Common myeloid progenitor, CD34-positive (primary cell): ENCODE measurements around the gene LSM11.

Experiments used
- CTCF ChIA-PET: fragments of 350-600 bp; sonication (Branson Sonifier 250); formaldehyde crosslinking; loops from one replicate; lab custom pipeline; 2021; ENCODE audit warnings: antibody characterized with exemption; lab: Charles Lee
- POLR2A ChIA-PET: fragments of 350-600 bp; sonication (Branson Sonifier 250); formaldehyde crosslinking; loops from one replicate; lab custom pipeline; 2021; ENCODE audit warnings: antibody characterized with exemption; lab: Charles Lee
- DNase-seq, 3 donors: peaks; one replicate each; pipeline versions ENCODE4 v3.0.0 to v3.0.0-alpha.2; 2013
- H3K27ac ChIP-seq, 2 experiments: 1 replicate in 1 of 2; 2 replicates in 1 of 2; pipeline ENCODE4 v1.7.0; 2013; ENCODE audit warnings: inconsistent platforms in 2 of 2, low read length in 2 of 2, mild to moderate bottlenecking in 2 of 2, low read depth in 1 of 2, moderate library complexity in 1 of 2; ENCODE audit not compliant: severe bottlenecking in 2 of 2, insufficient read depth in 1 of 2, poor library complexity in 1 of 2
- H3K27me3 ChIP-seq, 5 experiments: replicated peaks in 2 of 5; 1 replicate in 3 of 5; 2 replicates in 2 of 5; pipeline versions ENCODE4 v1.6.1 to v1.7.0; 2013; ENCODE audit warnings: low read length in 4 of 5, mild to moderate bottlenecking in 2 of 5, moderate library complexity in 2 of 5, inconsistent platforms in 1 of 5; ENCODE audit not compliant: insufficient read depth in 5 of 5, control insufficient read depth in 4 of 5
- H3K36me3 ChIP-seq, 4 experiments: 1 replicate in 2 of 4; 2 replicates in 2 of 4; pipeline versions ENCODE4 v1.6.1 to v1.7.0; 2013; ENCODE audit warnings: low read length in 3 of 4, control low read depth in 1 of 4, mild to moderate bottlenecking in 1 of 4; ENCODE audit not compliant: control insufficient read depth in 4 of 4, insufficient read depth in 4 of 4
- H3K4me1 ChIP-seq, 4 experiments: 1 replicate in 3 of 4; 2 replicates in 1 of 4; pipeline versions ENCODE4 v1.6.1 to v1.7.1; 2013; ENCODE audit warnings: low read length in 3 of 4, mild to moderate bottlenecking in 3 of 4, control low read depth in 1 of 4, inconsistent platforms in 1 of 4, moderate library complexity in 1 of 4; ENCODE audit not compliant: control insufficient read depth in 4 of 4, insufficient read depth in 4 of 4; ENCODE audit errors: control extremely low read depth in 1 of 4
- H3K4me3 ChIP-seq, 7 experiments: 1 replicate in 4 of 7; 2 replicates in 3 of 7; pipeline versions ENCODE4 v1.5.1 to v1.7.0; 2013; ENCODE audit warnings: mild to moderate bottlenecking in 7 of 7, low read length in 6 of 7, moderate library complexity in 6 of 7, inconsistent platforms in 2 of 7, low read depth in 2 of 7, control low read depth in 1 of 7; ENCODE audit not compliant: insufficient read depth in 4 of 7, control insufficient read depth in 1 of 7; ENCODE audit errors: extremely low read depth in 1 of 7
- H3K9me3 ChIP-seq, 5 experiments: 1 replicate in 4 of 5; 2 replicates in 1 of 5; pipeline versions ENCODE4 v1.6.1 to v1.7.1; 2013; ENCODE audit warnings: low read length in 4 of 5, mild to moderate bottlenecking in 2 of 5, inconsistent platforms in 1 of 5, low read depth in 1 of 5, moderate library complexity in 1 of 5; ENCODE audit not compliant: control insufficient read depth in 4 of 5, insufficient read depth in 2 of 5; ENCODE audit errors: control extremely low read depth in 1 of 5
- WGBS: methylation state at CpG from one replicate; pipeline ENCODE4 v1.1.5; 2013; ENCODE audit not compliant: insufficient coverage; 5-methylcytosine and 5-hydroxymethylcytosine counted together

Gene LSM11

DNA sequence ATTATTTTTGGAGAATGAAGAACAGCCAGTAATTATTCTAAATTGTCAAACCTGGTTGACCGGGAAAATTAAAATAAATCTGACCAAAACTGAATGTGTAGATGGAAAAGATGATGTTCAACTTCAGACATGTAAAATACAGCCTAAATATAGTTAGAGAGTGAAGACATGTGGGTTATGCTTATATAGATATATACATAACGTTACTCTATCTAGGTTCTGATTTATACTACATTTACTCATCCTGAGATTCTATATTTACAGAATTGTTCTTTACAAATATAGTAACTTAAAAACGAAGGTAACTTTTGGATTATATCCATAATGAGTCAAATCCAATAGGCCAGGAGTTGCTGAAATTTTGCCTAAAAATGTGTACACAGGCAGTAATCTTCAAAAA lies 33.1 kb upstream of the LSM11 start:
- no peak for DNase-seq
- no CpG with 5 or more reads among the region's 3 CpGs for WGBS
- POLR2A ChIA-PET = no interaction called here
- H3K27ac ChIP-seq = no peak overlapping the region
- no peaks in the 10 kb centered on the region for H3K9me3 ChIP-seq
- H3K4me1 ChIP-seq = no peaks in the 10 kb centered on the region
- no peaks in the 10 kb centered on the region for H3K36me3 ChIP-seq
- H3K27me3 ChIP-seq = no peaks in the 10 kb centered on the region
- CTCF ChIA-PET = no interaction called here
- H3K4me3 ChIP-seq = no peak overlapping the region

DNA sequence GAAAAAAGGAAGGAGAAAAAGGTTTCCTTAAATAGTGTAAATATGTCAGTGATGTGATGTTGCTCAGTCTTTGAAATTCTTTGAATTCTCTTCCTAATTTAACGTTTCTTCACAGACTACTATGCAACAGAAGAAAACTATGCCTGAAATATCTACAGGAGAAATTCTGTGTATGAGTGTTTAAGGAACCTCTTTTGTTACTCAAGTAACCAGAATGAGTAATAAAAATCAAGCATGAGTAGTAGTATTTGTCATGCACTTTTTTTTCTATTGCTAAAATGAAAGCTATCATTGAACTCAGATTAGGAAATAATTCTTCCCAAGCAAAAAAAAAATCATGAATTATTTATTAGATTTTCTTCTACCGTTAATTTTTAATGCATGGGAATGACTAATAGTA lies 32.6 kb upstream of the LSM11 start:
- ChIA-PET POLR2A (no interaction called here), CTCF (interaction anchor here (1.0 kb wide), 1 partner anchor 20 kb away, joined by 3 read pairs; the partner anchor contains the start of gene THG1L)
- Histone ChIP-seq H3K36me3 (no peaks in the 10 kb centered on the region), H3K4me3 (no peak overlapping the region), H3K27me3 (no peaks in the 10 kb centered on the region), H3K27ac (no peak overlapping the region), H3K9me3 (no peaks in the 10 kb centered on the region), H3K4me1 (no peaks in the 10 kb centered on the region)
- DNase-seq = no peak
- no CpG with 5 or more reads among the region's 2 CpGs for WGBS

DNA sequence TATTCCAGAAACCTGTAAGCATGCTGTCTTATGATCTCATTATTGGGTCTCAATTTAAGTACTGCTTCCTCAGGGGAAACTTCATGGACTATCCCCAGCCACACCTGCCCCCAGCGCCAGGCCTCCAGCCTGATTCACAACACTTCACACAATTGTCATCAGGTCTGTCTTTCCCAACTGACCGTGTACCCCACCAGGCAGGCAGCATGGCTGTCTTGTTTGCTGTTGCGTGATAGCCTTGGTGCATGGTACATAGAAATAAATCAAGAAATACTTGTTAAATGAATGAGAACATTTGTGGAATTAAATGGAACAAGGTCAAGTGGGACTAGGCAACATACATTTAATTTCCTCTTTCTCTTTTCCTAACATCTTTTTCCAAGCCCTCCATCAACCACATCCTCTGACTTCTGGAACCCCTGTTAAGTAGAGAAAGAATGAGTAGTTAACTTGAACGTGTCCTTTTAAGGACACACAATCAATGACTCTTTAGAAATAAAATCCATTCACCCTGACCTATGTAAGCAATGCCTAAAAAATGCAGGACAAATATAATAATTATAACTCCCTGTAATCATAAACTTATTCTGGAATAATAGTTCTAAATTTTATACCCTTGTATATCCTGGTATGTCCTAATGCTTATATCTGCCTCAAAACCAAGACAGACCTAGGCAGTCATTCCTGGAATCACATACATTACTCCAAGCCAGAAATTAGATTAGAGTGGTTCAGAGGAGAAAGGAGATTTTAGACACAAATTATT lies 29.5 kb upstream of the LSM11 start:
- H3K4me3 ChIP-seq = no peak overlapping the region
- no peaks in the 10 kb centered on the region for H3K36me3 ChIP-seq
- WGBS = 94% methylated on average over 3 of the region's 4 CpGs
- peaks cover 0 to 9% (median 8%) of the 10 kb centered on the region in 4 experiments for H3K4me1 ChIP-seq
- no peaks in the 10 kb centered on the region for H3K9me3 ChIP-seq
- ChIA-PET CTCF (no interaction called here), POLR2A (no interaction called here)
- no peaks in the 10 kb centered on the region for H3K27me3 ChIP-seq
- no peak for DNase-seq
- no peak overlapping the region for H3K27ac ChIP-seq

DNA sequence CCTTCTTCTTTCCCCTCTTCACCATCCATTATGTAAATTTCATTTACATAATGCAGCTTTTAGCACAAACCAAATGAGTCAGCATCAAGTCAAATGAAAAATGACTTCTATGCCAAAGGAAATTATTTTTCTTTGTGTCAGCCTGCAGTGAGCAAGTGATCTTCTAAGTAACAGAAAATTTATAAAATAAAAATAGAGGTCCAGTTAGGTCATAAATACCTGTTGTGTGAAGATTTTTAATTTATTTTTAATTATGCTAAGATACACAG lies 29.0 kb upstream of the LSM11 start:
- CTCF ChIA-PET = no interaction called here

DNA sequence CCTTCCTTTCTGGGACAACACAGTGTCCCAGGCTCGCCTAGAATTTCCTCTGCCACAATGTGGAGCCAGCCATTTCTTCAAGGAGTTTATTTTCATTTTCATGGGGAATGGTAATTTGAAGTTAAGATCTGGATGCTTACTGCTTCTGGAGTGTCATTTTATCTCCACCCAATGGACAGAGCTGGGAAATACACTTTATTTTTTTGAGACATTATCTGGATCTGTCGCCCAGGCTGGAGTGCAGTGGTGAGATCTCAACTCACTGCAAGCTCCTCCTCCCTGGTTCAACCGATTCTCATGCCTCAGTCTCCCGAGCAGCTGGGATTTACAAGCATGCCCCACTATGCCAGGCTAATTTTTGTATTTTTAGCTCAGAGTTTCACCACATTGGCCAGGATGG lies 25.0 kb upstream of the LSM11 start:
- no peak overlapping the region for H3K27ac ChIP-seq
- peak; percentile 46 to 64 (median 61) for DNase-seq
- CTCF ChIA-PET = interaction anchor here (0.9 to 5.9 kb wide), 16 partner anchors 9 to 394 kb away, joined by 3 to 27 read pairs (median 4); partner anchors contain the start of genes LSM11 and THG1L
- 0% methylated on average over 3 of the region's 4 CpGs for WGBS
- H3K4me1 ChIP-seq = peaks cover 0 to 9% (median 8%) of the 10 kb centered on the region in 4 experiments
- POLR2A ChIA-PET = interaction anchor here (1.0 kb wide), 1 partner anchor 29 kb away, joined by 3 read pairs; no protein-coding TSS in a partner anchor
- H3K36me3 ChIP-seq = no peaks in the 10 kb centered on the region
- no peaks in the 10 kb centered on the region for H3K9me3 ChIP-seq
- H3K4me3 ChIP-seq = no peak overlapping the region
- no peaks in the 10 kb centered on the region for H3K27me3 ChIP-seq

More for the DNA sequence above, 29.0 kb upstream of the LSM11 start:
- H3K36me3 ChIP-seq = no peaks in the 10 kb centered on the region
- no peak for DNase-seq
- no peaks in the 10 kb centered on the region for H3K9me3 ChIP-seq
- H3K4me3 ChIP-seq = no peak overlapping the region
- H3K27ac ChIP-seq = no peak overlapping the region
- peaks cover 0 to 9% (median 8%) of the 10 kb centered on the region in 4 experiments for H3K4me1 ChIP-seq
- H3K27me3 ChIP-seq = no peaks in the 10 kb centered on the region
- POLR2A ChIA-PET = no interaction called here

DNA sequence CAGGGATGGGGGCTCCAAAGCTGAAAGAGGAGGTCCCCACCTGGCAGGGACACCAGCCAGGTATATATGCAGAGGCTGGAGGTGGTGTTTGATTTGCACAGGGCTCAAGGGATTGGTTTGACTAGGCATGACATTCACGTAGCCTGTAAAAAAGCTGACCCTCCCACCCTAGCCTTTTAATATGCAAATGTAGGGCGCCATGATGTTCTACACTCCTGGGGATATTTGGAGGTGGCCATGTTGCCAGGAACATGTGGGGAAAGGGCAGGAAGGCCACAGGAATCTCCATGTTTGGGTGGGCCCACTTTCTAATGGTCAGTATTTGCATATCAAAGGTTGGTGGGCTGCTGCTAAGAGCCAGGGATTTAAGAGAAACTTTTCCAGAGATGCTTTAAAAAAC lies 24.3 kb upstream of the LSM11 start:
- POLR2A ChIA-PET = no interaction called here
- Histone ChIP-seq H3K9me3 (no peaks in the 10 kb centered on the region), H3K27me3 (no peaks in the 10 kb centered on the region), H3K4me3 (no peak overlapping the region), H3K4me1 (peaks cover 0 to 9% (median 8%) of the 10 kb centered on the region in 4 experiments), H3K36me3 (no peaks in the 10 kb centered on the region), H3K27ac (no peak overlapping the region)
- WGBS = 100% methylated on average over 1 of the region's 2 CpGs
- no peak for DNase-seq
- CTCF ChIA-PET = interaction anchor here (0.9 to 5.9 kb wide), 13 partner anchors 9 to 395 kb away, joined by 3 to 27 read pairs (median 4); partner anchors contain the start of genes LSM11 and THG1L

DNA sequence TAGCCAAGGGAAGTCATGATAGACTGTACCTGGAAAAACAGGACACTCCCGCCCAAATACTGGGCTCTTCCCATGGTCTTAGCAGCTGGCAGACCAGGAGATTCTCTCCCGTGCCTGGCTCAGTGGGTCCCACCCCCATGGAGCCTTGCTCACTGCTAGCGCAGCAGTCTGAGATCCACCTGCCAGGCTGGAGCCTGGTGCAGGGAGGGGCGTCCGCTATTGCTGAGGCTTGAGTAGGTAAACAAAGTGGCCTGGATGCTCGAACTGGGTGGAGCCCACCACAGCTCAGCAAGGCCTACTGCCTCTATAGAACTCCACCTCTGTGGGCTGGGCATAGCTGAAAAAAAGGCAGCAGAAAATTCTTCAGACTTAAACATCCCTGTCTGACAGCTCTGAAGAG lies 22.4 kb upstream of the LSM11 start:
- POLR2A ChIA-PET = no interaction called here
- no peaks in the 10 kb centered on the region for H3K27me3 ChIP-seq
- no peaks in the 10 kb centered on the region for H3K36me3 ChIP-seq
- WGBS = 96% methylated on average over 6 of the region's 6 CpGs
- H3K27ac ChIP-seq = no peak overlapping the region
- H3K4me1 ChIP-seq = peaks cover 0 to 9% (median 8%) of the 10 kb centered on the region in 4 experiments
- no peak overlapping the region for H3K4me3 ChIP-seq
- no peak for DNase-seq
- CTCF ChIA-PET = interaction anchor here (1.3 to 5.9 kb wide), 2 partner anchors 20 to 53 kb away, joined by 3 to 27 read pairs; no protein-coding TSS in a partner anchor
- no peaks in the 10 kb centered on the region for H3K9me3 ChIP-seq
